Kidney glomerular epithelial cell (primary cell): ENCODE results near the gene RAB8A.

Experiments used
- DNase-seq: peaks from one replicate; lab custom pipeline; 2025; lab: John Stamatoyannopoulos, UW

Gene RAB8A

GRCh38 chr19:16111160-16111908, at the start of gene RAB8A:
RAB8A (plus strand) TSS chr19:16111889; CDS start chr19:16111902, 13 bp downstream.
- DNase-seq: peak; percentile 98

GRCh38 chr19:16061943-16062342, 49.7 kb upstream of the RAB8A start:
- DNase-seq: no peak

GRCh38 chr19:16062789-16063188, 48.9 kb upstream of the RAB8A start:
- no peak for DNase-seq

GRCh38 chr19:16064209-16064889, 47.3 kb upstream of the RAB8A start:
- DNase-seq: no peak

- no peak for DNase-seq
Observed at GRCh38 chr19:16066611-16067104, 45.0 kb upstream of the RAB8A start.

GRCh38 chr19:16067205-16067938, 44.3 kb upstream of the RAB8A start:
- no peak for DNase-seq

- DNase-seq: no peak
Observed at GRCh38 chr19:16068696-16069259, 42.9 kb upstream of the RAB8A start.

GRCh38 chr19:16069813-16070365, 41.8 kb upstream of the RAB8A start:
- DNase-seq: no peak

- DNase-seq: no peak
Observed at GRCh38 chr19:16070366-16070990, 41.2 kb upstream of the RAB8A start.

- no peak for DNase-seq
Observed at GRCh38 chr19:16071072-16071691, 40.5 kb upstream of the RAB8A start.

GRCh38 chr19:16073481-16073880, 38.2 kb upstream of the RAB8A start:
- DNase-seq: no peak

GRCh38 chr19:16073988-16074387, 37.7 kb upstream of the RAB8A start:
- no peak for DNase-seq

GRCh38 chr19:16074488-16075365, 37.0 kb upstream of the RAB8A start:
- DNase-seq: no peak

GRCh38 chr19:16075430-16076153, 36.1 kb upstream of the RAB8A start:
- DNase-seq: no peak

GRCh38 chr19:16076154-16076957, 35.3 kb upstream of the RAB8A start, which contains the start of gene TPM4:
TPM4 (plus strand) TSS chr19:16076495; CDS start chr19:16076566, 71 bp downstream.
- DNase-seq: peak; percentile 71

- no peak for DNase-seq
Observed at GRCh38 chr19:16076958-16077611, 34.6 kb upstream of the RAB8A start.

- peak; percentile 36 for DNase-seq
Observed at GRCh38 chr19:16077984-16078758, 33.5 kb upstream of the RAB8A start.
